ENCODE measurements around the gene ADAM12. TPM values are rescaled to one million over a fixed set of nuclear protein-coding genes. Genes with fewer than 3 reads are reported as not detected.

ADAM12 gene
- polyA plus RNA-seq, 1 donor = 2.2 TPM

- no peak for DNase-seq
- Histone ChIP-seq H3K4me3 (ENCODE audit: low read length) (no peak overlapping the region), H3K36me3 (ENCODE audit: control insufficient read depth, insufficient read depth, low read length) (no peaks in the 10 kb centered on the region), H3K9me3 (ENCODE audit: control insufficient read depth, low read depth, low read length) (no peaks in the 10 kb centered on the region), H3K27ac (ENCODE audit: low read length) (no peak overlapping the region), H3K27me3 (ENCODE audit: control insufficient read depth, insufficient read depth, low read length) (no peaks in the 10 kb centered on the region), H3K4me1 (ENCODE audit: control insufficient read depth, insufficient read depth, low read length) (no peaks in the 10 kb centered on the region)
- WGBS (ENCODE audit: insufficient coverage, low lambda C conversion rate) = no CpG with 5 or more reads among the region's 16 CpGs
Measured at GRCh38 chr10:126288547-126289493, 99.5 kb downstream of the ADAM12 start.

GRCh38 chr10:126286256-126286780 is 102.0 kb downstream of the ADAM12 start:
- H3K27ac ChIP-seq (ENCODE audit: low read length) = no peak overlapping the region
- no peaks in the 10 kb centered on the region for H3K9me3 ChIP-seq (ENCODE audit: control insufficient read depth, low read depth, low read length)
- no peak overlapping the region for H3K4me3 ChIP-seq (ENCODE audit: low read length)
- no CpG with 5 or more reads among the region's 6 CpGs for WGBS (ENCODE audit: insufficient coverage, low lambda C conversion rate)
- H3K27me3 ChIP-seq (ENCODE audit: control insufficient read depth, insufficient read depth, low read length) = no peaks in the 10 kb centered on the region
- H3K36me3 ChIP-seq (ENCODE audit: control insufficient read depth, insufficient read depth, low read length) = no peaks in the 10 kb centered on the region
- DNase-seq = no peak
- H3K4me1 ChIP-seq (ENCODE audit: control insufficient read depth, insufficient read depth, low read length) = no peaks in the 10 kb centered on the region

- Histone ChIP-seq H3K4me3 (ENCODE audit: low read length) (no peak overlapping the region), H3K27me3 (ENCODE audit: control insufficient read depth, insufficient read depth, low read length) (no peaks in the 10 kb centered on the region), H3K4me1 (ENCODE audit: control insufficient read depth, insufficient read depth, low read length) (no peaks in the 10 kb centered on the region), H3K36me3 (ENCODE audit: control insufficient read depth, insufficient read depth, low read length) (no peaks in the 10 kb centered on the region), H3K27ac (ENCODE audit: low read length) (no peak overlapping the region), H3K9me3 (ENCODE audit: control insufficient read depth, low read depth, low read length) (no peaks in the 10 kb centered on the region)
- no peak for DNase-seq
- 100% methylated on average over 1 of the region's 3 CpGs for WGBS (ENCODE audit: insufficient coverage, low lambda C conversion rate)
Measured at GRCh38 chr10:126283307-126283706, 105.0 kb downstream of the ADAM12 start.

- no peaks in the 10 kb centered on the region for H3K9me3 ChIP-seq (ENCODE audit: control insufficient read depth, low read depth, low read length)
- 64% methylated on average over 6 of the region's 6 CpGs for WGBS (ENCODE audit: insufficient coverage, low lambda C conversion rate)
- no peak for DNase-seq
- H3K27me3 ChIP-seq (ENCODE audit: control insufficient read depth, insufficient read depth, low read length) = no peaks in the 10 kb centered on the region
- H3K27ac ChIP-seq (ENCODE audit: low read length) = no peak overlapping the region
- H3K4me3 ChIP-seq (ENCODE audit: low read length) = no peak overlapping the region
- H3K36me3 ChIP-seq (ENCODE audit: control insufficient read depth, insufficient read depth, low read length) = no peaks in the 10 kb centered on the region
- H3K4me1 ChIP-seq (ENCODE audit: control insufficient read depth, insufficient read depth, low read length) = no peaks in the 10 kb centered on the region
Measured at GRCh38 chr10:126278851-126279250, 109.4 kb downstream of the ADAM12 start.

GRCh38 chr10:126277181-126277580 is 111.1 kb downstream of the ADAM12 start:
- Histone ChIP-seq H3K27me3 (ENCODE audit: control insufficient read depth, insufficient read depth, low read length) (no peaks in the 10 kb centered on the region), H3K4me1 (ENCODE audit: control insufficient read depth, insufficient read depth, low read length) (no peaks in the 10 kb centered on the region), H3K9me3 (ENCODE audit: control insufficient read depth, low read depth, low read length) (no peaks in the 10 kb centered on the region), H3K27ac (ENCODE audit: low read length) (no peak overlapping the region), H3K4me3 (ENCODE audit: low read length) (no peak overlapping the region), H3K36me3 (ENCODE audit: control insufficient read depth, insufficient read depth, low read length) (no peaks in the 10 kb centered on the region)
- WGBS (ENCODE audit: insufficient coverage, low lambda C conversion rate) = 100% methylated on average over 1 of the region's 5 CpGs
- DNase-seq = no peak

GRCh38 chr10:126272526-126272925 is 115.8 kb downstream of the ADAM12 start:
- no peaks in the 10 kb centered on the region for H3K27me3 ChIP-seq (ENCODE audit: control insufficient read depth, insufficient read depth, low read length)
- H3K36me3 ChIP-seq (ENCODE audit: control insufficient read depth, insufficient read depth, low read length) = no peaks in the 10 kb centered on the region
- no peaks in the 10 kb centered on the region for H3K9me3 ChIP-seq (ENCODE audit: control insufficient read depth, low read depth, low read length)
- no peak overlapping the region for H3K27ac ChIP-seq (ENCODE audit: low read length)
- H3K4me1 ChIP-seq (ENCODE audit: control insufficient read depth, insufficient read depth, low read length) = no peaks in the 10 kb centered on the region
- no peak for DNase-seq
- no CpG with 5 or more reads among the region's 2 CpGs for WGBS (ENCODE audit: insufficient coverage, low lambda C conversion rate)
- H3K4me3 ChIP-seq (ENCODE audit: low read length) = no peak overlapping the region

- Histone ChIP-seq H3K4me3 (ENCODE audit: low read length) (no peak overlapping the region), H3K27ac (ENCODE audit: low read length) (no peak overlapping the region), H3K4me1 (ENCODE audit: control insufficient read depth, insufficient read depth, low read length) (no peaks in the 10 kb centered on the region), H3K27me3 (ENCODE audit: control insufficient read depth, insufficient read depth, low read length) (no peaks in the 10 kb centered on the region), H3K36me3 (ENCODE audit: control insufficient read depth, insufficient read depth, low read length) (no peaks in the 10 kb centered on the region), H3K9me3 (ENCODE audit: control insufficient read depth, low read depth, low read length) (no peaks in the 10 kb centered on the region)
- WGBS (ENCODE audit: insufficient coverage, low lambda C conversion rate) = 92% methylated on average over 2 of the region's 5 CpGs
- DNase-seq = no peak
Measured at GRCh38 chr10:126270111-126270510, 118.2 kb downstream of the ADAM12 start.

- 97% methylated on average over 4 of the region's 12 CpGs for WGBS (ENCODE audit: insufficient coverage, low lambda C conversion rate)
- Histone ChIP-seq H3K27me3 (ENCODE audit: control insufficient read depth, insufficient read depth, low read length) (no peaks in the 10 kb centered on the region), H3K27ac (ENCODE audit: low read length) (no peak overlapping the region), H3K4me3 (ENCODE audit: low read length) (no peak overlapping the region), H3K36me3 (ENCODE audit: control insufficient read depth, insufficient read depth, low read length) (no peaks in the 10 kb centered on the region), H3K9me3 (ENCODE audit: control insufficient read depth, low read depth, low read length) (no peaks in the 10 kb centered on the region), H3K4me1 (ENCODE audit: control insufficient read depth, insufficient read depth, low read length) (no peaks in the 10 kb centered on the region)
- DNase-seq = no peak
Measured at GRCh38 chr10:126268013-126268920, 120.0 kb downstream of the ADAM12 start.

- Histone ChIP-seq H3K27ac (ENCODE audit: low read length) (no peak overlapping the region), H3K36me3 (ENCODE audit: control insufficient read depth, insufficient read depth, low read length) (no peaks in the 10 kb centered on the region), H3K9me3 (ENCODE audit: control insufficient read depth, low read depth, low read length) (no peaks in the 10 kb centered on the region), H3K4me1 (ENCODE audit: control insufficient read depth, insufficient read depth, low read length) (no peaks in the 10 kb centered on the region), H3K4me3 (ENCODE audit: low read length) (no peak overlapping the region), H3K27me3 (ENCODE audit: control insufficient read depth, insufficient read depth, low read length) (no peaks in the 10 kb centered on the region)
- whole genome bisulfite sequencing (ENCODE audit: insufficient coverage, low lambda C conversion rate) = 76% methylated on average over 3 of the region's 14 CpGs
- DNase-seq = no peak
Measured at GRCh38 chr10:126264102-126265018, 123.9 kb downstream of the ADAM12 start.
